MM.1S (cell line): ENCODE results near the gene PER1.

ENCODE experiments used
- DNase-seq: peaks from one replicate; pipeline ENCODE4 v3.0.0-alpha.2; 2015
- H2AFZ ChIP-seq: fragments of 300-600 bp; sonication (generic); 2 replicates; pipeline ENCODE4 v1.6.0; 2016; ENCODE audit warnings: antibody characterized with exemption, low read length
- H3F3A ChIP-seq: fragments of 300-600 bp; sonication (generic); 2 replicates; pipeline ENCODE4 v1.6.1; 2016; ENCODE audit warnings: mild to moderate bottlenecking, antibody characterized with exemption, low read length, moderate library complexity, mixed read lengths; ENCODE audit not compliant: insufficient read depth
- H3K27ac ChIP-seq: fragments of 300-600 bp; sonication (generic); 2 replicates; pipeline ENCODE4 v1.5.1; 2016; ENCODE audit warnings: mild to moderate bottlenecking, low read length
- H3K27me3 ChIP-seq: fragments of 300-600 bp; sonication (generic); replicated peaks from 2 replicates; pipeline ENCODE4 v1.6.0; 2016; ENCODE audit warnings: low read length; ENCODE audit not compliant: insufficient read depth
- H3K36me3 ChIP-seq: fragments of 300-600 bp; sonication (generic); replicated peaks from 2 replicates; pipeline ENCODE4 v1.6.1; 2016; ENCODE audit warnings: mild to moderate bottlenecking, low read length, mixed read lengths; ENCODE audit not compliant: insufficient read depth
- H3K4me1 ChIP-seq: fragments of 300-600 bp; sonication (generic); 2 replicates; pipeline ENCODE4 v1.6.1; 2016; ENCODE audit warnings: low read length, mixed read lengths
- H3K4me2 ChIP-seq: fragments of 300-600 bp; sonication (generic); 2 replicates; pipeline ENCODE4 v1.6.0; 2016; ENCODE audit warnings: low read depth, low read length
- H3K4me3 ChIP-seq: fragments of 300-600 bp; sonication (generic); 2 replicates; pipeline ENCODE4 v1.5.1; 2016; ENCODE audit warnings: low read length, mixed read lengths
- H3K79me2 ChIP-seq: fragments of 300-600 bp; sonication (generic); 2 replicates; pipeline ENCODE4 v1.6.1; 2016; ENCODE audit warnings: mixed run types, low read length, mixed read lengths
- H3K9ac ChIP-seq: fragments of 300-600 bp; sonication (generic); 2 replicates; pipeline ENCODE4 v1.6.1; 2016; ENCODE audit warnings: low read length, mixed read lengths
- H3K9me2 ChIP-seq: fragments of 300-600 bp; sonication (generic); replicated peaks from 2 replicates; pipeline ENCODE4 v1.6.1; 2016; ENCODE audit warnings: mild to moderate bottlenecking, low read length, mixed read lengths; ENCODE audit not compliant: insufficient read depth
- H3K9me3 ChIP-seq: fragments of 300-600 bp; sonication (generic); replicated peaks from 2 replicates; pipeline ENCODE4 v1.6.1; 2016; ENCODE audit warnings: mild to moderate bottlenecking, low read length, mixed read lengths; ENCODE audit not compliant: insufficient read depth
- H4K20me1 ChIP-seq: fragments of 300-600 bp; sonication (generic); 2 replicates; pipeline ENCODE4 v1.6.1; 2016; ENCODE audit warnings: mild to moderate bottlenecking, low read length, moderate library complexity, mixed read lengths; ENCODE audit not compliant: insufficient read depth
- CTCF ChIP-seq: fragments of 300-600 bp; sonication (generic); IDR thresholded peaks from 2 replicates; pipeline ENCODE4 v1.5.1; 2016; ENCODE audit warnings: antibody characterized with exemption, low read length, mixed read lengths
- EZH2 ChIP-seq: fragments of 300-600 bp; sonication (generic); optimal IDR thresholded peaks from 2 replicates; pipeline ENCODE3; 2017; ENCODE audit warnings: low read depth, mild to moderate bottlenecking, antibody characterized with exemption, low read length, mixed read lengths
- EZH2phosphoT487 ChIP-seq: fragments of 300-600 bp; sonication (generic); IDR thresholded peaks from 2 replicates; pipeline ENCODE4 v1.6.1; 2018; ENCODE audit warnings: antibody characterized with exemption, low read length

Gene PER1

GRCh38 chr17:8186446-8186786 lies 34.2 kb upstream of the PER1 start:
- no peak for TF ChIP-seq EZH2
- no peak for DNase-seq

GRCh38 chr17:8185582-8186445 lies 33.6 kb upstream of the PER1 start:
- Histone ChIP-seq H3K9me3 (no peaks in the 10 kb centered on the region), H3F3A (peaks cover 42% of the 10 kb centered on the region), H3K4me3 (peak overlapping the region; percentile 94), H3K27me3 (peaks cover 3% of the 10 kb centered on the region; the same call in 1 of the 2 replicates), H3K9me2 (no peaks in the 10 kb centered on the region), H3K9ac (peak overlapping the region; percentile 88), H3K27ac (peak overlapping the region; percentile 84), H3K4me1 (peaks cover 16% of the 10 kb centered on the region), H3K79me2 (peaks cover 17% of the 10 kb centered on the region), H3K4me2 (peak overlapping the region; percentile 70), H2AFZ (peak overlapping the region; percentile 84), H3K36me3 (no peaks in the 10 kb centered on the region), H4K20me1 (no peaks in the 10 kb centered on the region)
- DNase-seq = peak; percentile 78
- TF ChIP-seq EZH2phosphoT487 = no peak
- no peak for TF ChIP-seq EZH2
- no peak for TF ChIP-seq CTCF

More at GRCh38 chr17:8186446-8186786, 34.2 kb upstream of the PER1 start:
- no peaks in the 10 kb centered on the region for H3K36me3 ChIP-seq
- H3K4me3 ChIP-seq = peak overlapping the region; percentile 94
- no peaks in the 10 kb centered on the region for H3K9me2 ChIP-seq
- H3K9me3 ChIP-seq = no peaks in the 10 kb centered on the region
- peak overlapping the region; percentile 76 for H2AFZ ChIP-seq
- H3K79me2 ChIP-seq = peaks cover 17% of the 10 kb centered on the region
- peak overlapping the region; percentile 88 for H3K9ac ChIP-seq
- H3K27ac ChIP-seq = peak overlapping the region; percentile 84
- no peaks in the 10 kb centered on the region for H4K20me1 ChIP-seq
- peaks cover 3% of the 10 kb centered on the region; the same call in 1 of the 2 replicates for H3K27me3 ChIP-seq
- peak overlapping the region; percentile 70; the same call in 1 of the 2 replicates for H3K4me2 ChIP-seq
- H3F3A ChIP-seq = peaks cover 44% of the 10 kb centered on the region
- peaks cover 18% of the 10 kb centered on the region for H3K4me1 ChIP-seq

GRCh38 chr17:8176998-8177731 lies 25.0 kb upstream of the PER1 start:
- no peaks in the 10 kb centered on the region; the same call in 1 of the 2 replicates for H3K79me2 ChIP-seq
- peak overlapping the region; percentile 90 for H3K4me2 ChIP-seq
- H3K4me1 ChIP-seq = peaks cover 17% of the 10 kb centered on the region; the same call in 1 of the 2 replicates
- H3K27ac ChIP-seq = no peak overlapping the region
- H3K36me3 ChIP-seq = no peaks in the 10 kb centered on the region
- H3K9ac ChIP-seq = peak overlapping the region; percentile 74; the same call in 1 of the 2 replicates
- no peaks in the 10 kb centered on the region for H3K27me3 ChIP-seq
- peak overlapping the region; percentile 88 for H2AFZ ChIP-seq
- peak overlapping the region; percentile 90 for H3K4me3 ChIP-seq
- no peaks in the 10 kb centered on the region for H3K9me3 ChIP-seq
- no peak for TF ChIP-seq EZH2
- TF ChIP-seq CTCF = no peak
- no peak for TF ChIP-seq EZH2phosphoT487
- peaks cover 23% of the 10 kb centered on the region for H3F3A ChIP-seq
- no peak for DNase-seq
- H4K20me1 ChIP-seq = no peaks in the 10 kb centered on the region
- H3K9me2 ChIP-seq = no peaks in the 10 kb centered on the region
